IMR-90 (cell line): ENCODE measurements around the gene KRTCAP2. TPM values are rescaled to one million over a fixed set of nuclear protein-coding genes. Genes with fewer than 3 reads are reported as not detected.

Experiments
- ATAC-seq: fragments of 200-7000 bp; cut with Tn5 transposase; 2 replicates; pipeline ENCODE4 v1.9.1; 2020; ENCODE audit warnings: low read depth, mild to moderate bottlenecking, moderate library complexity
- BruUV-seq: library from RNA; stranded (reverse); fragments of 400-500 nt; replicated peaks from 2 replicates; lab custom pipeline; 2021; lab: Mats Ljungman, UMichigan
- CTCF ChIA-PET: fragments of 300-600 bp; formaldehyde crosslinking; extraction: SDS; loops from one replicate; lab custom pipeline; 2021; ENCODE audit warnings: antibody characterized with exemption; lab: Yijun Ruan, JAX
- POLR2A ChIA-PET: fragments of 300-600 bp; sonication (Branson Sonifier 250); formaldehyde crosslinking; loops from one replicate; lab custom pipeline; 2022; ENCODE audit warnings: antibody characterized with exemption; ENCODE audit not compliant: unreplicated experiment; lab: Charles Lee
- DNase-seq: peaks from one replicate; pipeline ENCODE4 v3.0.0; 2013
- H2AFZ ChIP-seq: replicated peaks from 2 replicates; pipeline ENCODE3; 2013; ENCODE audit warnings: low read length, mild to moderate bottlenecking; ENCODE audit not compliant: poor library complexity
- H2AK5ac ChIP-seq: 2 replicates; pipeline ENCODE4 v1.6.1; 2013; ENCODE audit warnings: low read depth, low read length, inconsistent platforms
- H2AK9ac ChIP-seq: replicated peaks from 2 replicates; pipeline ENCODE3; 2013; ENCODE audit warnings: mild to moderate bottlenecking, low read depth, low read length, moderate library complexity; ENCODE audit not compliant: poor library complexity
- H2BK120ac ChIP-seq: 2 replicates; pipeline ENCODE4 v1.6.1; 2013; ENCODE audit warnings: low read depth, low read length, inconsistent platforms
- H2BK15ac ChIP-seq: 3 replicates; pipeline ENCODE4 v1.6.1; 2013; ENCODE audit warnings: low read depth, low read length, inconsistent platforms
- H2BK20ac ChIP-seq: 2 replicates; pipeline ENCODE4 v1.6.1; 2013; ENCODE audit warnings: low read depth, mild to moderate bottlenecking, inconsistent platforms, low read length, moderate library complexity
- H2BK5ac ChIP-seq: 2 replicates; pipeline ENCODE4 v1.6.1; 2013; ENCODE audit warnings: mild to moderate bottlenecking, low read depth, low read length, inconsistent platforms; ENCODE audit not compliant: poor library complexity, severe bottlenecking
- H3K14ac ChIP-seq: replicated peaks from 2 replicates; pipeline ENCODE4 v1.6.1; 2013; ENCODE audit warnings: low read depth, low read length, inconsistent platforms
- H3K18ac ChIP-seq: 2 replicates; pipeline ENCODE4 v1.6.1; 2013; ENCODE audit warnings: low read depth, low read length, control low read depth
- H3K23ac ChIP-seq: 2 replicates; pipeline ENCODE4 v1.6.1; 2013; ENCODE audit warnings: low read depth, low read length, inconsistent platforms
- H3K27ac ChIP-seq: 2 replicates; pipeline ENCODE4 v1.5.1; 2013; ENCODE audit warnings: mild to moderate bottlenecking, control low read depth, low read length; ENCODE audit not compliant: insufficient read depth
- H3K27me3 ChIP-seq: 2 replicates; pipeline ENCODE4 v1.6.1; 2013; ENCODE audit warnings: low read length; ENCODE audit not compliant: control insufficient read depth, insufficient read depth
- H3K36me3 ChIP-seq: 2 replicates; pipeline ENCODE4 v1.6.1; 2013; ENCODE audit warnings: low read length, mixed read lengths; ENCODE audit not compliant: control insufficient read depth, insufficient read depth
- H3K4ac ChIP-seq: 2 replicates; pipeline ENCODE4 v1.6.1; 2013; ENCODE audit warnings: low read depth, low read length, inconsistent platforms
- H3K4me1 ChIP-seq: 2 replicates; pipeline ENCODE4 v1.6.1; 2013; ENCODE audit warnings: low read length, mixed read lengths; ENCODE audit not compliant: control insufficient read depth, insufficient read depth
- H3K4me2 ChIP-seq: 2 replicates; pipeline ENCODE4 v1.6.1; 2013; ENCODE audit warnings: low read depth, mild to moderate bottlenecking, control low read depth, low read length, moderate library complexity
- H3K4me3 ChIP-seq: 2 replicates; pipeline ENCODE4 v1.5.1; 2013; ENCODE audit warnings: low read depth, mild to moderate bottlenecking, control low read depth, low read length, moderate library complexity; ENCODE audit not compliant: insufficient read depth
- H3K56ac ChIP-seq: 2 replicates; pipeline ENCODE4 v1.6.1; 2013; ENCODE audit warnings: low read length, inconsistent platforms; ENCODE audit not compliant: insufficient read depth; ENCODE audit errors: extremely low read depth
- H3K79me1 ChIP-seq, 2 experiments: 2 replicates each; pipeline ENCODE4 v1.6.1; 2013; ENCODE audit warnings: low read length in 2 of 2, inconsistent platforms in 1 of 2, low read depth in 1 of 2
- H3K9ac ChIP-seq: 2 replicates; pipeline ENCODE4 v1.6.1; 2013; ENCODE audit warnings: low read depth, low read length, control low read depth
- H3K9me1 ChIP-seq: 2 replicates; pipeline ENCODE4 v1.6.1; 2013; ENCODE audit warnings: low read length, inconsistent platforms; ENCODE audit not compliant: insufficient read depth
- H3K9me3 ChIP-seq: 2 replicates; pipeline ENCODE4 v1.6.1; 2013; ENCODE audit warnings: low read length; ENCODE audit not compliant: control insufficient read depth, insufficient read depth
- H4K20me1 ChIP-seq: 2 replicates; pipeline ENCODE4 v1.6.1; 2013; ENCODE audit warnings: low read length, inconsistent platforms; ENCODE audit not compliant: insufficient read depth
- H4K5ac ChIP-seq: 2 replicates; pipeline ENCODE4 v1.6.1; 2013; ENCODE audit warnings: mild to moderate bottlenecking, low read depth, low read length, control low read depth
- H4K8ac ChIP-seq, 2 experiments: 2 replicates each; pipeline ENCODE4 v1.6.1; 2013; ENCODE audit warnings: low read depth in 2 of 2, low read length in 2 of 2, control low read depth in 1 of 2, inconsistent platforms in 1 of 2
- H4K91ac ChIP-seq: 2 replicates; pipeline ENCODE4 v1.6.1; 2013; ENCODE audit warnings: low read depth, low read length, inconsistent platforms; ENCODE audit not compliant: insufficient read depth
- BHLHE40 ChIP-seq: fragments of 150-350 bp; IDR thresholded peaks from 2 replicates; pipeline ENCODE4 v1.6.1; 2016; ENCODE audit warnings: mild to moderate bottlenecking, low read depth, low read length
- CTCF ChIP-seq: conservative IDR thresholded peaks from 2 replicates; pipeline ENCODE4 v1.5.1; 2012; ENCODE audit warnings: mild to moderate bottlenecking, low read depth, low read length, improper control_type of control experiment
- ELK1 ChIP-seq: fragments of 150-350 bp; IDR thresholded peaks from 2 replicates; pipeline ENCODE4 v1.6.1; 2016; ENCODE audit warnings: low read depth, mild to moderate bottlenecking, low read length, moderate library complexity, borderline replicate concordance
- FOS ChIP-seq: fragments of 150-350 bp; IDR thresholded peaks from 2 replicates; pipeline ENCODE4 v1.6.1; 2016; ENCODE audit warnings: low read depth, low read length
- MAFK ChIP-seq: IDR thresholded peaks from 2 replicates; pipeline ENCODE4 v1.6.1; 2012; ENCODE audit warnings: low read depth, low read length, improper control_type of control experiment
- MXI1 ChIP-seq: IDR thresholded peaks from 2 replicates; pipeline ENCODE4 v1.6.1; 2012; ENCODE audit warnings: low read depth, mild to moderate bottlenecking, low read length, moderate library complexity, borderline replicate concordance
- NFE2L2 ChIP-seq: fragments of 150-350 bp; IDR thresholded peaks from 2 replicates; pipeline ENCODE4 v1.6.1; 2016; ENCODE audit warnings: low read depth, mild to moderate bottlenecking, low read length
- POLR2A ChIP-seq: IDR thresholded peaks from 2 replicates; pipeline ENCODE4 v1.6.1; 2012; ENCODE audit warnings: mild to moderate bottlenecking, low read depth, low read length
- RCOR1 ChIP-seq: IDR thresholded peaks from 2 replicates; pipeline ENCODE4 v1.6.1; 2012; ENCODE audit warnings: mild to moderate bottlenecking, low read length, improper control_type of control experiment; ENCODE audit not compliant: insufficient replicate concordance
- RFX5 ChIP-seq: IDR thresholded peaks from 2 replicates; pipeline ENCODE4 v1.8.0; 2012; ENCODE audit warnings: low read depth, mild to moderate bottlenecking, low read length, moderate library complexity
- SMC3 ChIP-seq: fragments of 150-350 bp; IDR thresholded peaks from 2 replicates; pipeline ENCODE4 v1.6.1; 2016; ENCODE audit warnings: low read depth, mild to moderate bottlenecking, antibody characterized with exemption, low read length, moderate library complexity
- USF2 ChIP-seq: fragments of 150-350 bp; IDR thresholded peaks from 2 replicates; pipeline ENCODE4 v1.6.1; 2017; ENCODE audit warnings: mild to moderate bottlenecking, antibody characterized with exemption, low read length, low read depth
- WGBS, 2 experiments: methylation state at CpG; one replicate each; pipeline versions ENCODE4 v1.1.5 to v1.1.7; 2013; ENCODE audit warnings: missing lambda C conversion rate in 2 of 2; ENCODE audit not compliant: insufficient read length in 1 of 2; ENCODE audit errors: extremely low coverage in 2 of 2; 5-methylcytosine and 5-hydroxymethylcytosine counted together
- dilution Hi-C: fragments of 300-500 bp; cut with HindIII; formaldehyde crosslinking; loops from one replicate; pipeline ENCODE4 v1.14.3; 2018; ENCODE audit warnings: low sequenced_read_pairs; ENCODE audit not compliant: unreplicated experiment
- in situ Hi-C: fragments of 300-500 bp; cut with MboI; formaldehyde crosslinking; loops from 3 replicates; pipeline ENCODE4 v1.14.3; 2019; ENCODE audit warnings: low sequenced_read_pairs, inconsistent platforms, mixed read lengths
- intact Hi-C: fragments of 100-400 bp; cut with micrococcal nuclease; formaldehyde crosslinking; loops from 2 replicates; pipeline ENCODE4 v1.10.0; 2022
- polyA plus RNA-seq, 3 experiments: library from polyadenylated mRNA; depleted of rRNA; stranded (reverse); fragments of >200 nt; gene quantifications; 2 replicates each; pipeline ENCODE4 v1.2.3, GENCODE V29; 2012; ENCODE audit warnings: low replicate concordance in 1 of 3
- total RNA-seq: library from RNA; depleted of rRNA; stranded (reverse); fragments of >200 nt; gene quantifications from 2 replicates; pipeline ENCODE4 v1.2.3, GENCODE V29; 2012

KRTCAP2 gene
- total and polyA plus RNA-seq, 2 of the 4 experiments (the other 2 are of a cell fraction): 76.7 to 232 TPM

DNA sequence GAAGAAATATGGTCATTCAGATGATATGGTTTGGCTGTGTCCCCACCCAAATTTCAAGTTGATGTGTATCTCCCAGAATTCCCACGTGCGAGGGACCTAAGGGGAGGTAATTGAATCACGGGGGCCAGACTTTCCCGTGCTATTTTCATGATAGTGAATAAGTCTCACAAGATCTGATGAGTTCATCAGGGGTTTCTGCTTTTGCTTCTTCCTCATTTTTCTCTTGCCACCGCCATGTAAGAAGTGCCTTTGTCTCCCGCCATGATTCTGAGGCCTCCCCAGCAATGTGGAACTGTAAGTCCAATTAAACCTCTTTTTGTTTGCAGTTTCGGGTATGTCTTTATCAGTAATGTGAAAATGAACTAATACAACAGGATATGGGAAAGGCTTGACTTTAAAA lies 31.4 kb downstream of the KRTCAP2 start:
- Histone ChIP-seq H3K4me1 (peaks cover 2% of the 10 kb centered on the region; the same call in 1 of the 2 replicates), H4K91ac (no peak overlapping the region), H3K14ac (no peak overlapping the region), H3K56ac (no peak overlapping the region), H2BK20ac (no peak overlapping the region), H3K27me3 (peaks cover 8% of the 10 kb centered on the region; the same call in 1 of the 2 replicates), H2BK5ac (no peak overlapping the region), H3K27ac (no peak overlapping the region), H2AK9ac (no peak overlapping the region), H3K79me1 (peaks cover 21 to 31% of the 10 kb centered on the region in 2 experiments), H4K20me1 (no peaks in the 10 kb centered on the region), H2AFZ (no peak overlapping the region), H3K23ac (no peak overlapping the region), H2AK5ac (no peak overlapping the region), H3K4ac (no peak overlapping the region), H3K36me3 (peaks cover 3% of the 10 kb centered on the region; the same call in 1 of the 2 replicates), H3K4me2 (no peak overlapping the region), H3K9ac (no peak overlapping the region), H4K8ac (no peak overlapping the region), H3K9me3 (no peaks in the 10 kb centered on the region), H2BK120ac (no peak overlapping the region), H3K9me1 (peaks cover 10% of the 10 kb centered on the region; the same call in 1 of the 2 replicates), H3K4me3 (no peak overlapping the region), H4K5ac (no peak overlapping the region), H2BK15ac (no peak overlapping the region), H3K18ac (no peak overlapping the region)
- DNase-seq (no peak), ATAC-seq (no peak)
- intact Hi-C loops: no loop called here
- POLR2A ChIA-PET: no interaction called here
- in situ Hi-C loops: no loop called here
- TF ChIP-seq NFE2L2 (no peak), MXI1 (no peak), FOS (no peak), CTCF (no peak), RFX5 (no peak), BHLHE40 (no peak), USF2 (no peak), ELK1 (no peak), MAFK (no peak), SMC3 (no peak), RCOR1 (no peak), POLR2A (no peak)
- no CpG with 5 or more reads among the region's 7 CpGs for WGBS, 2 experiments
- BruUV-seq: no TSS peak
- CTCF ChIA-PET: no interaction called here
- dilution Hi-C loops: no loop called here
